Placental epithelial cell (primary cell): ENCODE data around the gene UBL4B. TPM values are rescaled to one million over a fixed set of nuclear protein-coding genes. Genes with fewer than 3 reads are reported as not detected.

Source experiments
- total RNA-seq: library from RNA; depleted of rRNA; stranded (reverse); fragments of >200 nt; gene quantifications from 2 replicates; pipeline ENCODE4 v1.2.3, GENCODE V29; 2012

The UBL4B gene
- total RNA-seq: not detected in 2 replicates

GRCh38 chr1:110112143-110112542 lies at the start of gene UBL4B:
Gene UBL4B (plus strand): TSS chr1:110112443. CDS start chr1:110112535, 92 bp downstream.

GRCh38 chr1:110070671-110071242 lies 41.5 kb upstream of the UBL4B start, which contains the start of gene ALX3:
Gene ALX3 (minus strand): TSS chr1:110070672. CDS start chr1:110070612, 60 bp downstream.

GRCh38 chr1:110150330-110151174 lies 38.3 kb downstream of the UBL4B start, which contains the start of gene SLC6A17:
Gene SLC6A17 (plus strand): TSS chr1:110150494. CDS start chr1:110166930, 16,436 bp downstream.

Other genes with a start within 250 kb of the UBL4B start
- gene CSF1, start 201.6 kb upstream of the UBL4B start, total RNA-seq: 4.3 and 5.5 TPM in 2 replicates
- gene AHCYL1, start 127.7 kb upstream of the UBL4B start, total RNA-seq: 37.6 and 45.9 TPM in 2 replicates
- 48.9 and 51.4 TPM in 2 replicates for gene STRIP1, start 77.8 kb upstream of the UBL4B start, total RNA-seq
- gene ALX3, start 41.8 kb upstream of the UBL4B start, total RNA-seq: not detected in 2 replicates
- under 0.01 TPM in 1 of 2 replicates, not detected in the other for gene SLC6A17, start 38.1 kb downstream of the UBL4B start, total RNA-seq
- gene KCNC4, start 97.9 kb downstream of the UBL4B start, total RNA-seq: 0.39 and 1.1 TPM in 2 replicates
- gene RBM15, start 226.9 kb downstream of the UBL4B start, total RNA-seq: 42.0 and 42.3 TPM in 2 replicates